GM20431 (cell line): ENCODE measurements around the gene OSBPL3.

ENCODE experiments used
- in situ Hi-C: fragments of 300-500 bp; cut with MseI, MboI; formaldehyde crosslinking; loops from one replicate; pipeline ENCODE4 v1.15.0; 2020; ENCODE audit warnings: low sequenced_read_pairs; ENCODE audit not compliant: unreplicated experiment

Gene OSBPL3

GRCh38 chr7:24778543-24779282, 201.3 kb downstream of the OSBPL3 start:
- in situ Hi-C loops: no loop called here

DNA sequence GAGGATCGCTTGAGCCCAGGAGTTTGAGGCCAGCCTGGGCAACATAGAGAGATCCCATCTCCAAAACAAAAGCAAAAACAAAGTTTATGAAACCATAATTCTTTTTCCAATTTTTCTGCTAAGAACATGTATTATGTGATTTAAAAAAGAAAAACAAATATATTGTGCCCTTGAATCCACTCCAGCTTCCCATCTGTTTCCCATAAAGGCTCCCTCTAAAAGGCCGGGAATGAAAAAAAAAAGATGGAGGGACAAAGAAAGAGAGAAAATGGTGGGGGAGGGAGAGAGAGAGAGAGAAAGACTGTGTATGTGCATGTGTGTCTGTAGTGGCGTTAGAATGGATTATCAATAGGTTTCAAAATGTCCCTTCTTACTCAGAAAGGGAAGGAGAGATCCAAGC, 202.2 kb downstream of the OSBPL3 start:
- in situ Hi-C loops: no loop called here

- in situ Hi-C loops: no loop called here
Observed at GRCh38 chr7:24773646-24774045, 206.3 kb downstream of the OSBPL3 start.

DNA sequence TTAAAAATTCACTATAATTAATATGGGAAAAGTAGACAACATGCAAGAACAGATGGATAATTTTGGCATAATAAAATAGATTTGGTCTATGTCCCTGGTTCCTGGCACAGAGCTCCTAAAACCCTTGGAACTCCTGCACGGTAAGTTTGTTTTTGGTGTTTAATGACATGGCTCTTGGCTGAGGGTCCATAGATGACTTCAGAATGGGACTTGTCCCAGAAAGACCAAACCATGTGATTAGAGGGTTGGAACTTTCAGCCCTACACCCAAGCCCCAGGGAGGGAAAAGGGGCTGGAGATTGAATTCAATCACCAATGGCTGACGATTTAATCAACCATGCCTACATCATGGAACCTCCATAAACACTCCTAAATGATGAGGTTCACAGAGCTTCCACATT, 210.1 kb downstream of the OSBPL3 start:
- in situ Hi-C loops: no loop called here

GRCh38 chr7:24769014-24769830, 210.8 kb downstream of the OSBPL3 start:
- in situ Hi-C loops: no loop called here

GRCh38 chr7:24767878-24768569, 212.0 kb downstream of the OSBPL3 start:
- in situ Hi-C loops: no loop called here

GRCh38 chr7:24764972-24765744, 214.8 kb downstream of the OSBPL3 start:
- in situ Hi-C loops: no loop called here

GRCh38 chr7:24764011-24764410, 216.0 kb downstream of the OSBPL3 start:
- in situ Hi-C loops: no loop called here

- in situ Hi-C loops: no loop called here
Observed at GRCh38 chr7:24763303-24763901, 216.6 kb downstream of the OSBPL3 start.

- in situ Hi-C loops: no loop called here
Observed at GRCh38 chr7:24762771-24763170, 217.2 kb downstream of the OSBPL3 start.

- in situ Hi-C loops: no loop called here
Observed at GRCh38 chr7:24760968-24761367, 219.0 kb downstream of the OSBPL3 start.

- in situ Hi-C loops: no loop called here
Observed at GRCh38 chr7:24757353-24758275, 222.4 kb downstream of the OSBPL3 start, which contains the start of gene GSDME. GSDME (minus strand) TSS chr7:24757464; CDS start chr7:24749774, 7,690 bp downstream.

DNA sequence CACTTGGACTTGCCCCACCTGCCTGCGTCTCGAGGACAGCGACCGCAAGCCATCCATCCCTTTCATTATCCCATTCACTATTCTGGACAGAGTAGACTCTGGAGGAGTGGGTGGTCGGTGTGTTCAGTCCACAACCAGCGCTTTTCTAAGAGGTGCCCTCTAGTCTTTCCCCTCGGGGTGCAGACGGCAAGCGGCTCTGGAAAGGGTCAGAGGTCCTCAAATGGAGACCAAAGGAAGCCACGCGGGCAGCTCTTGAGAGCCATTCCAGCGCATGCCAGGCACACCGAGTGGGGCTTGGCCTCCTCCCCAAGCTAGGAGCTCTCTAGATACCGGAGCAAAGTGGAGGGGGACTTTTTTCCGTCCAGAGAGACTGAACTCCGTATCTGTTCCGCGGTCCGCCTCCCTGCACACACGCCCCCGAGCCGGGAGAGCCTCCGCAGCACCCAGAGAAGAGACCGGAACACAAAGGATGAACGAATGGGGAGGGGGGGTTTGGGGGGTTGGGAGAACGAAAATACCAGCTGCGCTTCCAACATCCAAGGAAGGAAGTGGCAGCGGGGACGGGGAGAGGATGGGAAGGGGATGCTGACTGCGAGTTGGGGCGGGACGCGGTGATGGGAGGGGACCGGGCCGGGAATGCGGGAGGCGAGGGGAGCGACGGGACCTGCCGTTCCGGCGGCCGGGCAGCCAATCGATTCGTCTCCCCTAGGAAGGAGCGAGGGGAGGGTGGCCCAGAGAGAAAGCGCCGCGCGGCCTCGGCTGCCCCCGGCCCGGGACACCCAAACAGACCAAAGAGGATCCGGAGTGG, 223.2 kb downstream of the OSBPL3 start:
- in situ Hi-C loops: no loop called here

DNA sequence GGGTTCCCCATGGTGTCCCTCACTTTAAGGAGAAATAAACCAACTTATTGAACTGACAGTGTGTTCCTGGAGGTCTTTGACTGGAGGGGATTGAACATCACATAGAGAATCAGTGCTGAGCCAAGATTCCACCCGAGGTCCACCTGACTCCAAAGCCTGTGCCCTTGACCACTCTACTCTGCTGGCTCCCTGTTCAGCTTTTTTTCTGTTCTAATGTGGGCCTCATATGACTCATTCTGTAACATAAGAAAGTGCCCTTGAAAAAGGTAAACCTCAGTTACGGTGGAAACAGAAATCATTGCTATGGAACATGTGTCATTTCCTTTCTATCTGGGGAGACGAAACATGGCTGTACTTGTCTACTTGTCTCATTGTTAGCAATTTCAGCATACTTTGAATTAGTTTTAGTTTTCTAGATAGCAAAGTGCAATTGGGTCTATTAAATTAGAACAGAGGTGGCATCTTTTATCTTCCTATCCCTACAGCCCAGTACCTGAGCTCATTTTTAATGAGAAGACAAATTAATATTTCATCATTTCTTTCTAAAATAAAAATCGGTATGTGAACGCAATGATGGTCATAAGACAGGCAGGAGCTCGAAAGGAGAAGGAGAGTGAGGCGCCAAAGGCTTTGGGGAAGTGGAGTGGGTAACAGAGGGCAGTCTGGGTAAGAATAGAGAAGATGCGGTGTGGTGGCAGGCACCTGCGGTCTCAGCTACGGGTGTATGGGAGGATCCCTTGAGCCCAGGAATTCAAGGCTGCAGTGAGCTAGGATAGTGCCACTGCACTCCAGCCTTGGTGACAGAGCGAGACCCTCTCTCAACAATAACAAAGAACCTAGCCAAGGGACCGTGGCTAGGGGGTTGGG, 224.2 kb downstream of the OSBPL3 start:
- in situ Hi-C loops: no loop called here

DNA sequence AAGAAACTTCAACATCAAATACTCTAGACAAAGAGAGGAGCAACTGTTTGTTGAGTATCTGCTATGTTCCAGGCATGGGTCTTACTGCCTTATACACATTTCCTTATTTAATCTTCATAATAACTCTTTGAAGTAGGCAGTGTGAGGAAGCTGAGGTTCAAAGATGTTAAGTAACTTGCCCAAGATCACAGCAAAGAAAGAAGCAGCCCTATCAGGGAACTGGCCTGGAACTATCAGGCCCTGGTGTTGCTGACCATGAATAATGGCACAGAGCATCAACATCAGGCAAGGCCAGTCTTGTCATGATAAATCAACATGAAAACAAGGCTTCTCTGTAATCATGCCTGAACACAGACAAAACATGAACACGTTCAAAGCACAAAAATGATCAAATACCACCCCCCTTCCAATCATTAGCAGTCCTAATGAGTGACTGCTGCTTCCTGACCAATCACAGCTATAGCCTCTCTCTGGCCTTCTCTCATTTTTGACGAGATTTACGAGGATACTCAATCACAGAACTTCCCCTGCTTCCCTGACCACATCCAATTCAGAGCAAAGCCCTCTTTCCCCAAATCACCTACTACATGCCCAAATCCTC, 225.0 kb downstream of the OSBPL3 start:
- in situ Hi-C loops: no loop called here

- in situ Hi-C loops: no loop called here
Observed at GRCh38 chr7:24752073-24752800, 227.7 kb downstream of the OSBPL3 start.
